WERI-Rb-1 (cell line): ENCODE data around the gene SPTB.
A peak's percentile ranks its signal among the peaks of the same experiment; 100 is the strongest.

Source experiments
- DNase-seq: peaks from one replicate; pipeline ENCODE4 v3.0.0-alpha.2; 2020
- H3K27ac ChIP-seq: fragments of 250-450 bp; sonication (Bioruptor Pico); 2 replicates; pipeline ENCODE4 v1.5.1; 2020; ENCODE audit warnings: mild to moderate bottlenecking, moderate library complexity
- H3K27me3 ChIP-seq: fragments of 250-450 bp; sonication (Bioruptor Pico); 2 replicates; pipeline ENCODE4 v1.5.1; 2021; ENCODE audit warnings: mild to moderate bottlenecking, low read depth, moderate library complexity; ENCODE audit not compliant: insufficient read depth, severe bottlenecking
- H3K36me3 ChIP-seq: fragments of 250-450 bp; sonication (Bioruptor Pico); 2 replicates; pipeline ENCODE4 v1.5.1; 2020; ENCODE audit warnings: mild to moderate bottlenecking, moderate library complexity
- H3K4me3 ChIP-seq: 2 replicates; pipeline ENCODE4 v1.5.1; 2011; ENCODE audit warnings: low read depth, mild to moderate bottlenecking, control low read depth, low read length
- H3K9me3 ChIP-seq: fragments of 250-450 bp; sonication (Bioruptor Pico); 2 replicates; pipeline ENCODE4 v1.5.1; 2021; ENCODE audit warnings: mild to moderate bottlenecking, moderate library complexity; ENCODE audit not compliant: severe bottlenecking
- TF ChIP-seq, protein P1 (sequence below): IDR thresholded peaks from 2 replicates; pipeline ENCODE4 v1.5.1; 2011; ENCODE audit warnings: low read depth, mild to moderate bottlenecking, control low read depth, inconsistent platforms, low read length

Gene SPTB

DNA sequence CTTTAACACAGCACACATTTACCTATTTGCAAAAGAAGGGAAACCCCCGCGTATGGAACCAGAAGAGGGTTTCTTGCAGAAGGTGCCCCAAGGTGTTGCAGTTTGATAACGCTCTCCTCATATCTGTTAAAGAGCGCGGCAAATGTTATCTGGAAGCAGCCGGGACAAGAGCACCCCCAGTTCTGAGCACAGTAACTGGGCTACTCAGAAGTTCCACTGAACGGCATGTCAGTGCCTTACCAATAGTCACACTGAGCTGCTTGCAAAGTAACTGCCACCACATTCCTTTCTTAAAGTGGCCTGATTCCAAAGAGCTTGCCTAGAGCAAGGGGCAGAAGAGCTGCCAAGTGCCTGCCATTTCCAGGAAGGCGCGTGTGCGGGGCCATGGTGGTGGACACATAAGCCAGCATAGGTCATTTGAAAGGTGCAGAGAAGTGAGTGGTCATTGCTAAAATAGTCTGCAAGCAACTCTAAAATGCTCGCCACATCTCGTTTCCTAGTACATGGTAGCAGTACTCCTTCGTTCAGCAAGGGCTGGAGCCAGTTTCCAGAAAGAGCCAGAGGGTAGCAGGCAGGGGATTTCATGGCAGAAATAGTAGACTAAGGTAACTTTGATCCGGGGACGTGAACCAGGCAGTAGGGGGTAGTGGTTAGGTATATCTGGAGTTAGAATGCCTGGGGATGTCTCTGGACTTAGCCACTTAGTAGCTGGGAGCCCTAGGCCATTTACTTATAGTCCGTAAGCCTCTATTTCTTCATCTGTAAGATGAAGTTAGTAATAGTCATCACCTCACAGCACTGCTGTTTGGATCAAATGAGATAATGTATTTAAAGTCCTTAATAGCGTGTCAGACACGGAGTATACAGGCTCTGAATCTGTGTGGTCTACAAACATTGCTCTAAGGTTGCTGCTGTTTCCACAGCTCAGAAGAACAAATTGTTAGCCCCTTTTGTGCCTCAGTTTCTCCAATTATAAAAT lies 37.6 kb downstream of the SPTB start:
- no peak for DNase-seq

DNA sequence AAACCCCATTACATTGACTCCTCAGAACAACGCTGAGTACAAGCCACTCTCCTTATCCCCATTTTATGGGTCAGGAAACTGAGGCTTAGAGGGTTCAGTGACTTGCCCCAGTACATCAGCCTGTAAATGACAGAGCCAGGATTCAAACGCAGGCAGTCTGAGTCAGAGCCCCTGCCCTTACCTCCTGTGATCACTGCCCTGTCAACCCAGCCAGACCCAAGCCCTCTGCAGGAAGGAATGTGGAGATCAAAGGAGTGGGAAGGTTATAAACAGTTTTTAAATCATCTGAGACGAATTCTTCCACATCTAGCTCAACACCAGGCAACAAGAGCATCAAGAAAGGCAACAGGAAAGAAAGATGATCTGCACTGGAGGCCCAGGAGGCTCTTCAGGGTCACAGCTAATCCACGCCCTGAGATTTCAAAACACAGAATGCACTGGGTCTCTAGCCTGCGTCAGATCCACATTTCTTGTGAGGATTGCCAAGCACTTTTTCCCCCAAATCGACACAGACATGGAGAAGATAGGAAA lies 38.5 kb downstream of the SPTB start:
- H3K27me3 ChIP-seq, result no peaks in the 10 kb centered on the region
- H3K4me3 ChIP-seq, result no peak overlapping the region
- H3K9me3 ChIP-seq, result no peaks in the 10 kb centered on the region
- H3K27ac ChIP-seq, result no peak overlapping the region
- no peaks in the 10 kb centered on the region for H3K36me3 ChIP-seq
- no peak for DNase-seq
- TF ChIP-seq, protein P1, sequence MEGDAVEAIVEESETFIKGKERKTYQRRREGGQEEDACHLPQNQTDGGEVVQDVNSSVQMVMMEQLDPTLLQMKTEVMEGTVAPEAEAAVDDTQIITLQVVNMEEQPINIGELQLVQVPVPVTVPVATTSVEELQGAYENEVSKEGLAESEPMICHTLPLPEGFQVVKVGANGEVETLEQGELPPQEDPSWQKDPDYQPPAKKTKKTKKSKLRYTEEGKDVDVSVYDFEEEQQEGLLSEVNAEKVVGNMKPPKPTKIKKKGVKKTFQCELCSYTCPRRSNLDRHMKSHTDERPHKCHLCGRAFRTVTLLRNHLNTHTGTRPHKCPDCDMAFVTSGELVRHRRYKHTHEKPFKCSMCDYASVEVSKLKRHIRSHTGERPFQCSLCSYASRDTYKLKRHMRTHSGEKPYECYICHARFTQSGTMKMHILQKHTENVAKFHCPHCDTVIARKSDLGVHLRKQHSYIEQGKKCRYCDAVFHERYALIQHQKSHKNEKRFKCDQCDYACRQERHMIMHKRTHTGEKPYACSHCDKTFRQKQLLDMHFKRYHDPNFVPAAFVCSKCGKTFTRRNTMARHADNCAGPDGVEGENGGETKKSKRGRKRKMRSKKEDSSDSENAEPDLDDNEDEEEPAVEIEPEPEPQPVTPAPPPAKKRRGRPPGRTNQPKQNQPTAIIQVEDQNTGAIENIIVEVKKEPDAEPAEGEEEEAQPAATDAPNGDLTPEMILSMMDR, result 0 out of 2 replicates have a peak, but pooled peaks have one; percentile 12

More for the DNA sequence above, 37.6 kb downstream of the SPTB start:
- TF ChIP-seq, protein P1, result no peak
- Histone ChIP-seq H3K36me3 (no peaks in the 10 kb centered on the region), H3K27me3 (no peaks in the 10 kb centered on the region), H3K9me3 (no peaks in the 10 kb centered on the region), H3K4me3 (no peak overlapping the region), H3K27ac (no peak overlapping the region)

DNA sequence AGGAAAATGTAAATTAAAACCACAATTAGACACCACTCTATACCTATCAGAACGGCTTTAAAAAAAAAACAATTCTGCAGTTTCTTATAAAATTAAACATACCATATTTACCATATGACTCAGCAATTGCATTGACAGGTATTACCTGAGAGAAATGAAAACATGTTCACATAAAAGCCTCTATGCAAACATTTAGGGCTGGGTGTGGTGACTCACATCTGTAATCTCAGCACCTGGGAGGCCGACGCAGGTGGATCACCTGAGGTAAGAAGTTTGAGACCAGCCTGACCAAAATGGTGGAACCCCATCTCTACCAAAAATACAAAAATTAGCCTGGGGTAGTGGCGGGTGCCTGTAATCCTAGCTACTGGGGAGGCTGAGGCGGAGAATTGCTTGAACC lies 41.1 kb downstream of the SPTB start:
- H3K27me3 ChIP-seq, result no peaks in the 10 kb centered on the region
- H3K36me3 ChIP-seq, result no peaks in the 10 kb centered on the region
- H3K9me3 ChIP-seq, result no peaks in the 10 kb centered on the region
- TF ChIP-seq, protein P1, result no peak
- H3K27ac ChIP-seq, result no peak overlapping the region
- no peak for DNase-seq
- no peak overlapping the region for H3K4me3 ChIP-seq

DNA sequence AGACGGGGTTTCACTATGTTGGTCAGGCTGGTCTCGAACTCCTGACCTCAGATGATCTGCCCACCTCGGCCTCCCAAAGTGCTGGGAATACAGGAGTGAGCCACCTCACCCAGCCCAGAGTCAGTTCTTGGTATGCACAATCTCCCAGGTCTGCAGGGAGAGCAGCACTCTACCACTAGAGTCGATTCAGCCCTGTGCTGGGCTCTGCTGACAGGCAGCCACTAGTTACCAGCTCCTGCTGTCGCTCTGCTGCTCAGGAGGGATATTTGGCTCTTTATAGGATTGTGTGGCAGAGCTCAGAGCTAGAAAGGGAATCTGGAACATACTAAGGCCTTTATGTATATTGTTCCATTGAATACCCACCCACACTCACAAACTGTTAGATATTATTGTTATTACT lies 44.3 kb downstream of the SPTB start:
- no peak for DNase-seq
- Histone ChIP-seq H3K27ac (no peak overlapping the region), H3K27me3 (no peaks in the 10 kb centered on the region)

DNA sequence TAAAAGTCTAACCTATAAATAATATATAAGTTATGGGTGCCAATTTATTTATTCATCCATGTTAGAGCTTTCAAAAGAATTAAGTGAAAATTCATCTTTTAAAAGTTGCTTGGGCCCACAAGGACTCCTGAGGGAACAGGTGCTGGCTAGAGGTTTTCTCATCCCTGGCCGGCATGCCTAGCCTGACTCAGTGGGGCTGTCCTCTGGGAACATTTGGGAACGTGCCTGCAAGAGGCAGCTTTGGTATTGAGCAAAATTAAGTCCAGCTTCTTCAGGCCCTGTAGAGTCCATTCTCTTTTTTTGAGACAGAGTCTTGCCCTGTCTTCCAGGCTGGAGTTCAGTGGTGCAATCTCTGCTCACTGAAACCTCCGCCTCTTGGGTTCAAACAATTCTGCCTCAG lies 44.7 kb downstream of the SPTB start:
- TF ChIP-seq, protein P1, result no peak
- Histone ChIP-seq H3K4me3 (no peak overlapping the region), H3K27ac (no peak overlapping the region), H3K9me3 (no peaks in the 10 kb centered on the region), H3K27me3 (no peaks in the 10 kb centered on the region), H3K36me3 (no peaks in the 10 kb centered on the region)
- DNase-seq, result no peak

More for the DNA sequence above, 44.3 kb downstream of the SPTB start:
- no peaks in the 10 kb centered on the region for H3K36me3 ChIP-seq
- H3K9me3 ChIP-seq, result no peaks in the 10 kb centered on the region
- no peak overlapping the region for H3K4me3 ChIP-seq
- TF ChIP-seq, protein P1, result no peak
